ENCODE data around the gene LRRC55.

Gene LRRC55

GRCh38 chr11:57181678-57182305, at the start of gene LRRC55:
Gene LRRC55 (plus strand): TSS chr11:57181953. CDS start chr11:57182023, 70 bp downstream.
- TF ChIP-seq CTCF (conservative IDR thresholded peaks at IDR 0.05; ENCODE audit: low read depth, low read length): no peak
- no peak for DNase-seq (ENCODE audit: low read depth)
- H3K4me3 ChIP-seq (ENCODE audit: low read depth, low read length): no peak within 1 kb of the TSS

- no peak overlapping the region for H3K4me3 ChIP-seq (ENCODE audit: low read depth, low read length)
- TF ChIP-seq CTCF (conservative IDR thresholded peaks at IDR 0.05; ENCODE audit: low read depth, low read length): no peak
- DNase-seq (ENCODE audit: low read depth): no peak
These were observed 48.3 kb upstream of the LRRC55 start for GRCh38 chr11:57133366-57134038.

- no peak for DNase-seq (ENCODE audit: low read depth)
- H3K4me3 ChIP-seq (ENCODE audit: low read depth, low read length): no peak overlapping the region
- TF ChIP-seq CTCF (conservative IDR thresholded peaks at IDR 0.05; ENCODE audit: low read depth, low read length): no peak
These were observed 47.5 kb upstream of the LRRC55 start for GRCh38 chr11:57134284-57134683.

- no peak for TF ChIP-seq CTCF (conservative IDR thresholded peaks at IDR 0.05; ENCODE audit: low read depth, low read length)
- DNase-seq (ENCODE audit: low read depth): no peak
- H3K4me3 ChIP-seq (ENCODE audit: low read depth, low read length): no peak overlapping the region
These were observed 46.6 kb upstream of the LRRC55 start for GRCh38 chr11:57135020-57135751.

GRCh38 chr11:57140568-57140967, 41.2 kb upstream of the LRRC55 start:
- no peak for DNase-seq (ENCODE audit: low read depth)

GRCh38 chr11:57143459-57143858, 38.3 kb upstream of the LRRC55 start:
- no peak for TF ChIP-seq CTCF (conservative IDR thresholded peaks at IDR 0.05; ENCODE audit: low read depth, low read length)
- no peak for DNase-seq (ENCODE audit: low read depth)
- no peak overlapping the region for H3K4me3 ChIP-seq (ENCODE audit: low read depth, low read length)

More at GRCh38 chr11:57140568-57140967, 41.2 kb upstream of the LRRC55 start:
- no peak for TF ChIP-seq CTCF (conservative IDR thresholded peaks at IDR 0.05; ENCODE audit: low read depth, low read length)
- no peak overlapping the region for H3K4me3 ChIP-seq (ENCODE audit: low read depth, low read length)

All from choroid plexus epithelial cell (primary cell).